Stimulated activated memory B cell treated with anti-CD40 and anti-IgM and Interleukin-4, amounts not matched to agents 10 μg/mL and 1 μg/mL and 100 μg/mL, for 72 hours (primary cell): ENCODE data around the gene SLC15A3.

Experiments
- ATAC-seq: fragments of 150-1000 bp; cut with Tn5 transposase; 2 replicates; pipeline ENCODE4 v1.10.0; 2021
- H3K27ac Mint-ChIP-seq: one replicate; pipeline ENCODE4 v1.8.0; 2022; ENCODE audit warnings: mild to moderate bottlenecking, mixed read lengths
- H3K27me3 Mint-ChIP-seq: one replicate; pipeline ENCODE4 v1.8.0; 2022; ENCODE audit warnings: mixed read lengths
- H3K36me3 Mint-ChIP-seq: one replicate; pipeline ENCODE4 v1.8.0; 2022; ENCODE audit warnings: mixed read lengths
- H3K4me1 Mint-ChIP-seq: one replicate; pipeline ENCODE4 v1.8.0; 2022; ENCODE audit warnings: mixed read lengths
- H3K4me3 Mint-ChIP-seq: one replicate; pipeline ENCODE4 v1.8.0; 2022; ENCODE audit warnings: mild to moderate bottlenecking, moderate library complexity, mixed read lengths
- H3K9me3 Mint-ChIP-seq: one replicate; pipeline ENCODE4 v1.8.0; 2022; ENCODE audit warnings: mixed read lengths

The SLC15A3 gene

DNA sequence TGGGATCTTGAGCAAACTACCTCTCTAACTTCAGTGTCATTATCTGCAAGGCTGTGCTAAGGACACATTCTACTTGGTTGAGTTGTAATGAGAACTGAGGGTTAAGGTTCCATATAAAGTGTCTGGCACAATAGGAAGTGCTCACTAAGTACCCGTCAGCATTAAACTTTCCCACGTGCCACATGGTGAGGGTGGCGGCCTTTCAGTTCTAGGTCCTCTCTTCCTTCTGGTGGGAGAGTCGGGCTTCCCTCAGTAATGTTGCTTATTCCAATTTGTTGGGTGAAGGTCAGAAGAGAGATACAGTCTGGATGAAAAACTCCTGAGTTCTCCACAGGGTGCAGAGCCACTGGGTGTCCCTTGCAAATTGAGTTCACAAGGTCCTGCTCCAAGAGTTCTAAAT lies 14.9 kb upstream of the SLC15A3 start:
- Mint-ChIP-seq H3K4me1 (peaks cover 20% of the 10 kb centered on the region), H3K27ac (no peak overlapping the region), H3K27me3 (no peaks in the 10 kb centered on the region), H3K4me3 (no peak overlapping the region), H3K9me3 (peaks cover 5% of the 10 kb centered on the region), H3K36me3 (peaks cover 6% of the 10 kb centered on the region)
- no peak for ATAC-seq

DNA sequence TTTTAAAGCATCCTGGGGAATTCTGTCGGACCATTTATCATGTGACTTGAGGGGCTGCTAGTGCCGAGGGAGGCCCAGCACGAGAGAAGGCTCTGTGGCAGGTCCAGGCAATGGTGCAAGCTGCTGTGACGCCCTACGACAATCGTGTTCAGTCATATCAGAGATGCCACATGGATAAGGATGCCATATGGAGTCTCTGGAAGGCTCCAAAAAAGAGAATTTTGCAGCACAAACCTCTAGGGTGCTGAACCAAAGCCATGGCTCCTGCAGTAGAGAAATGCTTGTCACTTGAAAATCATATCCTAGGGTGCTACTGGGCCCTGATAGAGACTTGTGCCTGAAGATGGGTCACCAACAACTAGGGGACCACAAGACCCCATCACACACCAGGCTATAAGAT lies 12.8 kb upstream of the SLC15A3 start:
- peaks cover 6% of the 10 kb centered on the region for H3K36me3 Mint-ChIP-seq
- no peak for ATAC-seq
- no peak overlapping the region for H3K27ac Mint-ChIP-seq
- H3K27me3 Mint-ChIP-seq: no peaks in the 10 kb centered on the region
- H3K9me3 Mint-ChIP-seq: peaks cover 5% of the 10 kb centered on the region
- H3K4me1 Mint-ChIP-seq: no peaks in the 10 kb centered on the region
- no peak overlapping the region for H3K4me3 Mint-ChIP-seq

DNA sequence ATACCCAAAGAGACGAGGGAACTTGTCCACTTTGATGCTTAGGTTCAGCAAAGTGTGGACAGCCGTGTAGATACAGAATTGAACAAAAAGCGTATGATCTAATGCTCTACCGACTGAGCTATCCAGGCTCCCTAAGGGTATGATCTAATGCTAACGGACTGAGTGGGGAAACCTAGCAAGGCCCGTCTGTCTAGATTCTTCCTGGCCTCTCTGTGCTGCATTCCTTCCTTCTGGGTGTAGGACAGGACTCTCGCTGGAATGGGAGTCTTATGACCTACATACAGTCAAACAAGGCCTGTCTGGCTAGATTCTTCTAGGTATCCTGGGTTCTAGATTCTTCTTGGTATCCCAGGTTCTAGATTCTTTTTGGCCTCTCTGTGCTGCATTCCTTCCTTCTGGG lies 8.4 kb upstream of the SLC15A3 start:
- Mint-ChIP-seq H3K36me3 (no peaks in the 10 kb centered on the region), H3K9me3 (no peaks in the 10 kb centered on the region), H3K4me3 (no peak overlapping the region), H3K27me3 (no peaks in the 10 kb centered on the region), H3K4me1 (no peaks in the 10 kb centered on the region), H3K27ac (no peak overlapping the region)
- ATAC-seq: no peak

DNA sequence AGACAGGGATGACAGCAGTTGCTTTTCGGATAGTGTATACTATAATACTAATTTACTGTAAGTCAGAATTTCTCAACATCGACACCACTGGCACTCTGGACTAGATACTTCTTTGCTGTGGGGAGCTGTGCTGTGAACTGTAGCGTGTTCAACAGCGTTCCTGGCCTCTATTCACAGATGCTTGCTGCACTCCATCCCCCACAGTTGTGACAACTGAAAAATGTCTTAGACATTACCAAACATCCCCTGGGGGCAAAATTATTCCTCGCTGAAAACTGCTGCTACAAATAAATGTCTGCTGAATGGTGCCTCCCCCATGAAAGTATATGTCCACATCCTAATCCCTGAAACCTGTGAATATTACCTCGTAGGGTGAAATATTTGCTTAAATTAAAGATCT lies 7.5 kb upstream of the SLC15A3 start:
- Mint-ChIP-seq H3K9me3 (no peaks in the 10 kb centered on the region), H3K27ac (no peak overlapping the region), H3K27me3 (no peaks in the 10 kb centered on the region), H3K36me3 (no peaks in the 10 kb centered on the region), H3K4me3 (no peak overlapping the region), H3K4me1 (peaks cover 2% of the 10 kb centered on the region)
- ATAC-seq: no peak

GRCh38 chr11:60957188-60957587 lies 5.2 kb upstream of the SLC15A3 start:
- H3K4me3 Mint-ChIP-seq: no peak overlapping the region
- peak overlapping the region; percentile 60 for H3K27ac Mint-ChIP-seq
- no peaks in the 10 kb centered on the region for H3K27me3 Mint-ChIP-seq
- peaks cover 25% of the 10 kb centered on the region for H3K4me1 Mint-ChIP-seq
- no peak for ATAC-seq
- H3K9me3 Mint-ChIP-seq: no peaks in the 10 kb centered on the region
- H3K36me3 Mint-ChIP-seq: no peaks in the 10 kb centered on the region

DNA sequence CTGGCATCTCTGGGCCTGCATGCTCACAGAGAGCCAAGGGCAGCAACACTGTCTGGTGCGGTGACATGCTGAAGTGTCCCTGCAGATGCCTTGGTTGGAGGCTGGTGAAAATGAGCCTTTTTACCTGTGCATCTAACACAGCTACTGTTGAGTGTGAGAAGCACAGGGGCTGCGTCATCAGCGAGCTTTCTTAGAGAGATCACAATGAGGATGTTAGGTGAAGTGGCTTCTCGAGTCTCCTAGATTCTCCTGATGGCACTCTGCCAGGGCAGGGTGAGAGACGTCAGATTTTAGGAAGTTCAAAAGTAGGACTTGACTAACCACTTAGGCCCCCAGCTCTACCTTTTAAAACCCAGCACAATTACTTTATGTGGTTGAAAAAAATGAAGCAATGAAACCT lies 3.6 kb upstream of the SLC15A3 start:
- ATAC-seq: no peak
- no peak overlapping the region for H3K4me3 Mint-ChIP-seq
- peak overlapping the region; percentile 21 for H3K27ac Mint-ChIP-seq
- H3K27me3 Mint-ChIP-seq: no peaks in the 10 kb centered on the region
- H3K36me3 Mint-ChIP-seq: no peaks in the 10 kb centered on the region
- H3K4me1 Mint-ChIP-seq: peaks cover 27% of the 10 kb centered on the region
- no peaks in the 10 kb centered on the region for H3K9me3 Mint-ChIP-seq

- no peaks in the 10 kb centered on the region for H3K27me3 Mint-ChIP-seq
- no peaks in the 10 kb centered on the region for H3K36me3 Mint-ChIP-seq
- ATAC-seq: peak; percentile 42
- H3K9me3 Mint-ChIP-seq: no peaks in the 10 kb centered on the region
- peak overlapping the region; percentile 34 for H3K4me3 Mint-ChIP-seq
- peak overlapping the region; percentile 96 for H3K27ac Mint-ChIP-seq
- peaks cover 34% of the 10 kb centered on the region for H3K4me1 Mint-ChIP-seq
These were observed 2.4 kb upstream of the SLC15A3 start for GRCh38 chr11:60954421-60954820.

GRCh38 chr11:60953781-60954180 lies 1.8 kb upstream of the SLC15A3 start:
- Mint-ChIP-seq H3K4me3 (peak overlapping the region; percentile 19), H3K27me3 (no peaks in the 10 kb centered on the region), H3K36me3 (peaks cover 6% of the 10 kb centered on the region), H3K27ac (peak overlapping the region; percentile 96), H3K9me3 (no peaks in the 10 kb centered on the region), H3K4me1 (peaks cover 40% of the 10 kb centered on the region)
- ATAC-seq: no peak

DNA sequence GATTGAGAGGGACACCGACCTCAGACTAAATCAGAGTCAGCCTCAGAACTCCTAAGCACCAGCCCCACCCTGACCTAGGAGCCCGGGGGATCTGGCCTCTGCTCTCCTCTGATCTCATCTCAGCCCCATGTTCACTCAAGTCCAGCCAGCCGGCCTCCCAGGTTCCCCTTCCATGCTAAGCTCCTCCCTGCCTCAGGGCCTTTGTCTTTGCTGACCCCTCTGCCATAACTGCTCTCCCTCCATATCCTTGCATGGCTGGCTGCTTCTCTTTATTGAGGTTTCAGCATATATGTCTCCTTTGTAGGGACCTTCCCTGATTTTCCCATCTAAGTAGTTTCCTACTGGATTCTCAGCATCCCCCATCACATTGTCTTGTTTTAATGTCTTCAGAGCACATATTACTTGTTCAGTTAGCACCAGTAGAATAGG lies 780 bp upstream of the SLC15A3 start:
- Mint-ChIP-seq H3K4me1 (peaks cover 50% of the 10 kb centered on the region), H3K27ac (peak overlapping the region; percentile 96), H3K9me3 (no peaks in the 10 kb centered on the region), H3K27me3 (no peaks in the 10 kb centered on the region), H3K36me3 (peaks cover 11% of the 10 kb centered on the region), H3K4me3 (peak overlapping the region; percentile 88)
- no peak for ATAC-seq

GRCh38 chr11:60951606-60951903 lies 421 bp downstream of the SLC15A3 start:
- H3K9me3 Mint-ChIP-seq: no peaks in the 10 kb centered on the region
- no peaks in the 10 kb centered on the region for H3K27me3 Mint-ChIP-seq
- peak overlapping the region; percentile 88 for H3K4me3 Mint-ChIP-seq
- peak overlapping the region; percentile 96 for H3K27ac Mint-ChIP-seq
- H3K36me3 Mint-ChIP-seq: peaks cover 13% of the 10 kb centered on the region
- H3K4me1 Mint-ChIP-seq: peaks cover 55% of the 10 kb centered on the region
- ATAC-seq: peak; percentile 53

DNA sequence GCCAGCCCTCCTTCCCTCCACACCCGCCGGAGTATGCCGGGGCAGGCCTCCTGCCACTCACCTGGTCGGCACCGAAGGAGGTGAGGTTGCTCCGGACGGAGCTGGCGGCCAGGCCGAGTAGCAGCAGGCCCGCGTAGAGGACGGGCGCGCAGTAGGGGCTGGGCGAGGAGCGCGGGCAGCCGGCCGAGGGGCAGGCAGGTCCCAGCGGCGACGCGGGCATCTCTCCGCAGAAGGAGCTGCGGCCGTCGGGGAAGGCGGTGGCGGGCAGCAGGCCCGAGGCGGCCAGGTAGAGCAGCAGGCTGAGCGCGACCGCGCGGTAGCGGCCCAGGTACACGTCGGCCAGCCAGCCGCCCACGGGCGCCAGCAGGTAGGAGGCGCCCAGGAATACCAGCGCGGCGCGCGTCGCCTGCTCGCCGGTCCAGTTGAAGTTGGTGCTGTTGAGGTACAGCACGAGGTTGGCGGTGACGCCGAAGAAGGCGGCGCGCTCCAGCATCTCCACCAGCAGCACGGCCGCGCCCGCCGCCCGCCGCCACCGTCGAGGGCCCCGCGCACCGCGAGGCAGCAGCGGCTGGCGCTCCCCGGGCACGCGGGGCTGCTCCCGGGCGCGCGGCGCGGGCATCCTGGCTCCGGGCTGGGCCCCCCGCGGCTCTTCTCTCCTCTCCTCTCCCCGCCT lies 907 bp downstream of the SLC15A3 start:
- H3K27me3 Mint-ChIP-seq: no peaks in the 10 kb centered on the region

GRCh38 chr11:60950024-60950423 lies 2.0 kb downstream of the SLC15A3 start:
- Mint-ChIP-seq H3K27ac (peak overlapping the region; percentile 96), H3K4me3 (peak overlapping the region; percentile 88), H3K36me3 (peaks cover 28% of the 10 kb centered on the region), H3K4me1 (peaks cover 71% of the 10 kb centered on the region), H3K9me3 (no peaks in the 10 kb centered on the region), H3K27me3 (no peaks in the 10 kb centered on the region)
- no peak for ATAC-seq

More for the DNA sequence above, 907 bp downstream of the SLC15A3 start:
- ATAC-seq: peak; percentile 49
- Mint-ChIP-seq H3K4me1 (peaks cover 60% of the 10 kb centered on the region), H3K4me3 (peak overlapping the region; percentile 88), H3K36me3 (peaks cover 18% of the 10 kb centered on the region), H3K9me3 (no peaks in the 10 kb centered on the region), H3K27ac (peak overlapping the region; percentile 96)

GRCh38 chr11:60948250-60948649 lies 3.7 kb downstream of the SLC15A3 start:
- Mint-ChIP-seq H3K9me3 (no peaks in the 10 kb centered on the region), H3K4me3 (peak overlapping the region; percentile 85), H3K4me1 (peaks cover 74% of the 10 kb centered on the region), H3K27ac (peak overlapping the region; percentile 96), H3K36me3 (peaks cover 41% of the 10 kb centered on the region), H3K27me3 (no peaks in the 10 kb centered on the region)
- no peak for ATAC-seq

DNA sequence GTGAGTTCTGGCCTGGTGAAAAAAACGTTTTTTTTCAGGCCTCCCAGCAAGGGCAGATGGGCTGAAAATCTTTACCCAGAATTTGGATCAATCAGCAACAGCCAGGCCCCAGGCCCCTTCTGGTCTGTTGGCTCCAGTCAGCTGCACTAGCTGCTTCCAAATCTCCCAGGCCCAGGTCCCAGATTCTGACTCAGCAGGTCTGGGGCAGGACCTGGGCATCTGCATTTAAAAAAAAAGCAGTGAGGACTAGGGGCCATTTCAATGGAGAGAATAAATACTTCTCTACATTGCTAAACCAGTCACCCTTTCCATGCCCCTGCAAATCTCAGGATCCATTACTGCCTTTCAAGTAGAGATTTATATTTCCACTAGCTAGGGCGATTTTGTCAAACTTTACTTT lies 4.3 kb downstream of the SLC15A3 start:
- Mint-ChIP-seq H3K4me1 (peaks cover 74% of the 10 kb centered on the region), H3K4me3 (no peak overlapping the region), H3K27me3 (no peaks in the 10 kb centered on the region), H3K9me3 (no peaks in the 10 kb centered on the region), H3K36me3 (peaks cover 41% of the 10 kb centered on the region), H3K27ac (no peak overlapping the region)
- no peak for ATAC-seq

- no peak for ATAC-seq
- H3K36me3 Mint-ChIP-seq: peaks cover 49% of the 10 kb centered on the region
These were observed 5.2 kb downstream of the SLC15A3 start for GRCh38 chr11:60946601-60947264.

GRCh38 chr11:60945295-60945667 lies 6.7 kb downstream of the SLC15A3 start:
- Mint-ChIP-seq H3K27ac (peak overlapping the region; percentile 44), H3K9me3 (no peaks in the 10 kb centered on the region)

More at GRCh38 chr11:60946601-60947264, 5.2 kb downstream of the SLC15A3 start:
- no peaks in the 10 kb centered on the region for H3K27me3 Mint-ChIP-seq
- peaks cover 76% of the 10 kb centered on the region for H3K4me1 Mint-ChIP-seq
- H3K9me3 Mint-ChIP-seq: no peaks in the 10 kb centered on the region
- H3K27ac Mint-ChIP-seq: no peak overlapping the region
- no peak overlapping the region for H3K4me3 Mint-ChIP-seq

More at GRCh38 chr11:60945295-60945667, 6.7 kb downstream of the SLC15A3 start:
- Mint-ChIP-seq H3K27me3 (no peaks in the 10 kb centered on the region), H3K36me3 (peaks cover 61% of the 10 kb centered on the region), H3K4me1 (peaks cover 88% of the 10 kb centered on the region), H3K4me3 (peak overlapping the region; percentile 23)
- ATAC-seq: no peak
